ENCODE results near the gene EFNA2. TPM values are rescaled to one million over a fixed set of nuclear protein-coding genes. Genes with fewer than 3 reads are reported as not detected.

Gene EFNA2
- total and polyA plus RNA-seq, 2 of the 4 experiments (the other 2 are of a cell fraction), result not detected

- H3K56ac ChIP-seq (ENCODE audit: extremely low read depth, insufficient read depth, low read length), result no peak overlapping the region
- ChIA-PET CTCF (no interaction called here), POLR2A (ENCODE audit: unreplicated experiment) (no interaction called here)
- H2BK20ac ChIP-seq (ENCODE audit: low read depth, low read length), result no peak overlapping the region
- H3K27me3 ChIP-seq (ENCODE audit: control insufficient read depth, insufficient read depth, low read length), result peaks cover 32% of the 10 kb centered on the region
- no peak overlapping the region for H3K27ac ChIP-seq (ENCODE audit: insufficient read depth, low read length)
- no peak for DNase-seq
- no peak overlapping the region for H2AFZ ChIP-seq (replicated peaks; ENCODE audit: low read length, poor library complexity)
- dilution Hi-C loops (cut with HindIII; ENCODE audit: low sequenced_read_pairs, unreplicated experiment), result no loop called here
- no peak overlapping the region for H2BK5ac ChIP-seq (ENCODE audit: low read depth, low read length, poor library complexity, severe bottlenecking)
- peaks cover 3% of the 10 kb centered on the region; the same call in 1 of the 2 replicates for H3K4me1 ChIP-seq (ENCODE audit: control insufficient read depth, insufficient read depth, low read length)
- no peak for ATAC-seq (ENCODE audit: low read depth)
- H3K9me1 ChIP-seq (ENCODE audit: insufficient read depth, low read length), result no peaks in the 10 kb centered on the region
- H3K9ac ChIP-seq (ENCODE audit: low read depth, low read length), result no peak overlapping the region
- no peak overlapping the region for H4K5ac ChIP-seq (ENCODE audit: low read depth, low read length)
- H3K14ac ChIP-seq (replicated peaks; ENCODE audit: low read depth, low read length), result no peak overlapping the region
- no peak for TF ChIP-seq USF2 (IDR thresholded peaks at IDR 0.05; ENCODE audit: low read depth, low read length)
- BruUV-seq (replicated peaks), result no TSS peak
- no peak overlapping the region for H3K18ac ChIP-seq (ENCODE audit: low read depth, low read length)
- H3K79me1 ChIP-seq (ENCODE audit: low read depth in 1 of 2, low read length in 2 of 2), result no peaks in the 10 kb centered on the region
- no peaks in the 10 kb centered on the region for H3K9me3 ChIP-seq (ENCODE audit: control insufficient read depth, insufficient read depth, low read length)
- H3K23ac ChIP-seq (ENCODE audit: low read depth, low read length), result no peak overlapping the region
- no peak overlapping the region for H3K4me3 ChIP-seq (ENCODE audit: insufficient read depth, low read depth, low read length)
- H3K4ac ChIP-seq (ENCODE audit: low read depth, low read length), result no peak overlapping the region
- H4K8ac ChIP-seq (ENCODE audit: low read depth in 2 of 2, low read length in 2 of 2), result no peak overlapping the region
- no peak overlapping the region for H2BK120ac ChIP-seq (ENCODE audit: low read depth, low read length)
- no peak overlapping the region for H2AK9ac ChIP-seq (replicated peaks; ENCODE audit: low read depth, low read length, poor library complexity)
- intact Hi-C loops (cut with micrococcal nuclease), result no loop called here
- no peak overlapping the region for H2AK5ac ChIP-seq (ENCODE audit: low read depth, low read length)
- no peaks in the 10 kb centered on the region for H4K20me1 ChIP-seq (ENCODE audit: insufficient read depth, low read length)
- no peak overlapping the region for H3K4me2 ChIP-seq (ENCODE audit: low read depth, low read length)
- H2BK15ac ChIP-seq (ENCODE audit: low read depth, low read length), result no peak overlapping the region
- 78% methylated on average over 8 of the region's 25 CpGs; no CpG with 5 or more reads in 1 of the 2 experiments for WGBS, 2 experiments (ENCODE audit: extremely low coverage in 2 of 2, insufficient read length in 1 of 2)
- H4K91ac ChIP-seq (ENCODE audit: insufficient read depth, low read depth, low read length), result no peak overlapping the region
- in situ Hi-C loops (cut with MboI; ENCODE audit: low sequenced_read_pairs), result no loop called here
- H3K36me3 ChIP-seq (ENCODE audit: control insufficient read depth, insufficient read depth, low read length), result no peaks in the 10 kb centered on the region
These were observed 6.2 kb downstream of the EFNA2 start for GRCh38 chr19:1291761-1292418.

Data from IMR-90 (cell line).